SIG-M5 (cell line): ENCODE results near the gene SPSB2.
"Not testable (repeated sequence)": the region's sequence is repeated elsewhere in the genome, so short reads cannot be mapped to it uniquely, and the experiment has no call there.

Source experiments
- DNase-seq: peaks from one replicate; lab custom pipeline; 2025; lab: John Stamatoyannopoulos, UW

The SPSB2 gene

DNA sequence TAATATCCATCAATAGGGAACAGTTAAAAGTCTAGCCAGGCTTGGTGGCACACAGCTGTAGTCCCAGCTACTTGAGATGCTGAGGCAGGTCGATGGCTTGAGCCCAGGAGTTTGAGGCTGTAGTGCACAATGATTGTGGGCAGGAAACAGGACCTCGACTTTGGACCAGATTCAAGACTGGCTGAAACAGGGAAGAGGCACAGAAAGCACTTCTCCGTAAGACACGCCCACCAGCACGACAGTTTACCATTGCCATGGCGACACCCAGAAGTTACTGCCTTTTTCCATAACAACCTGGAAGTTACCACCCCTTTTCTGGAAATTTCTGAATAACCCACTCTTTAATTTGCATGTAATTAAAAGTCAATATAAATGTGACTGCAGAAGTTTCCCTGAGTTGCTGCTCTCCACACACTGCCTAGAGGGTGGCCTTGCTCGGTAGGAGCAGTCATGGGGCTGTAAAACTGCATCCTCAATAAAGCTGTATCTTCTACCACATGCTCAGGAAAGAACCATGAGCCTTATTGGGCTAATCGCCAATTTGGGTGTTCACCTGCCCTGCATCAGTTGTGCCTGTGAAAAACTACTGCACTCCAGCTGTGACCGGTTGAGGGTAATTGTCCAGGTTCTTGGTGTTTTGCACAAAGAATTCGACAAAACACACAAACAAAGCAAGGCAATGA is 26.9 kb upstream of the SPSB2 start:
- DNase-seq = no peak

DNA sequence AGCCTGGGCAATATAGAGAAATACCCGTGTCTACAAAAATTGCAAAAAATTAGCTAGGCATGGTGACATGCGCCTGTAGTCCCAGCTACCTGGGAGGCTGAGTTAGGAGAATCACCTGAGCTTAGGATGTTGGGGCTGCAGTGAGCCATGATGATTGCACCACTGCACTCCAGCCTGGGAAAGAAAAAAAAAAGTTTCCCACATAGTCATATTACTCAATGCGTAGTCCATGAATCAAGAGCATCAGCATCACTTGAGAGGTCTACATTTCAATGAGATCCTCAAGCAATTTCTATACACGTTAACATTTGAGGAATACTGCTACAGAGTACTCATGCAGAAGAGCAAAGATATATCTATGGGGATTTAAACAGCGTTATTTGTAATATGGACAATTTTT is 26.3 kb upstream of the SPSB2 start:
- no peak for DNase-seq

DNA sequence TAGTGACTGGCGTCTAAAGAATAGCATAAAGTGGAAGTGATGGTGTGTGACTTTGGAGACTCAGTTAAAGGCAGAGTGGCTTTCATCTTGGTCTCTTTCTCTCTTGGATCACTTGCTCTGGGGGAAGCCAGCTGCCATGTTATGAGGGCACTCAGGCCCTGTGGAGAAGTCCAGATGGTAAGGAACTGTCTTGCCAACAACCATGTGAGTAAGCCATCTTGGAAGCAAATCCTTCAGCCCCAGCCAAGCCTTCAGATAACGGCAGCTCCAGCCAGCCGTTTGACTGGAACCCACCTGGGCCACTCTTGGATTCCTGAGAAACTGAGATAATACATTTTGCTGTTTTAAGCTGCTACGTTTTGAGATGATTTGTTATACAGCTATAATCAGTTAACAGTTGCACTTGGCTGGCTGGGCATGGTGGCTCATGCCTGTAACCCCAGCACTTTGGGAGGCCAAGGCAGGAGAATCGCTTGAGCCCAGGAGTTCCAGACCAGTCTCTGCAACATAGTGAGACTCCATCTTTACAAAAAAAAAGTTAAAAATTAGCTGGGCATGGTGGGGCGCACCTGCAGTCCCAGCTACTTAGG is 23.8 kb upstream of the SPSB2 start:
- no peak for DNase-seq

DNA sequence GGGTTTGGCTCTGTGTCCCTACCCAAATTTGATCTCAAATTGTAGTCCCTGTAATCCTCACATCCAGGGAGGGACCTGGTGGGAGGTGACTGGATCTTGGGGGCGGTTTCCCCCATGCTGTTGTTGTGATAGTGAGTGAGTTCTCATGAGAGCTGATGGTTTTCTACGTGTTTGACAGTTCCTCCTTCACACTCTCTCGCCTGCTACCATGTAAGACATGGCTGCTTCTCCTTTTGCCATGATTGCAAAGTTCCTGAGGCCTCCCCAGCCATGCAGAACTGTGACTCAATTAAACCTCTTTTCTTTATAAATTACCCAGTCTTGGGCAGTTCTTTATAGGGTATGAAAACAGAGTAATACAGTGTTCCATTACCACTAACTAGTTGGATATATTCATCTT is 21.2 kb upstream of the SPSB2 start:
- DNase-seq = no peak

DNA sequence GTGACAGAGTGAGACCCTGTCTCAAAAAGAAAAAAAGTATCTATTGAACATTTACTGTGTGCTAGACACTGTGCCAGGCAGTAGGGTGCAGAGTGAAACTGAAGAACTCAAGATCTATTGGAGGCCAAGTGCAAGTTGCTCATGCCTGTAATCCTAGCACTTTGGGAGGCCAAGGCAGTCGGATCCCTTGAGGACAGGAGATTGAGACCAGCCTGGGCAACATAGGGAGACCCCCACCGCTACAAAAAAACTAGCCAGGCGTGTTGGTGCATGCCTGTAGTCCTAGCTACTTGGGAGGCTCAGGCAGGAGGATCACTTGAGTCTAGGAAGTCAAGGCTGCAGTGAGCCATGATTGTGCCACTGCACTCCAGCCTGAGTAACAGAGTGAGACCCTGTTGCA is 19.6 kb upstream of the SPSB2 start:
- not testable (repeated sequence) for DNase-seq

DNA sequence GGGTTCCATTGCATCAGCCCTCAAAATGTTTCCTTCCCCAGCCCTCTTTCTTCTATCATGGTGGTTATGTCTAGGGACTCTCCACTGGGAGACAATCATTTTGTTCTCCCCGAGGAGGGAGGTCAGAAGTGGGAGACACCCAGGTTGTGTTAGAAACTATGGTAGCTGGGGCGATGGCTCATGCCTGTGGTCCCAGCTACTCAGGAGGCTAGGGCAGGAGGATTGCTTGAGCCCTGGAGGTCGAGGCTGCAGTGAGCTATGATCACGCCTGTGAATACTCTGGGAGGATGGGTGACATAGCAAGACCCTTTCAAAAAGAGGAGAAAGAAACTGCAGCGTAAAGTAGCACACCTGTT is 18.5 kb upstream of the SPSB2 start:
- DNase-seq = no peak

DNA sequence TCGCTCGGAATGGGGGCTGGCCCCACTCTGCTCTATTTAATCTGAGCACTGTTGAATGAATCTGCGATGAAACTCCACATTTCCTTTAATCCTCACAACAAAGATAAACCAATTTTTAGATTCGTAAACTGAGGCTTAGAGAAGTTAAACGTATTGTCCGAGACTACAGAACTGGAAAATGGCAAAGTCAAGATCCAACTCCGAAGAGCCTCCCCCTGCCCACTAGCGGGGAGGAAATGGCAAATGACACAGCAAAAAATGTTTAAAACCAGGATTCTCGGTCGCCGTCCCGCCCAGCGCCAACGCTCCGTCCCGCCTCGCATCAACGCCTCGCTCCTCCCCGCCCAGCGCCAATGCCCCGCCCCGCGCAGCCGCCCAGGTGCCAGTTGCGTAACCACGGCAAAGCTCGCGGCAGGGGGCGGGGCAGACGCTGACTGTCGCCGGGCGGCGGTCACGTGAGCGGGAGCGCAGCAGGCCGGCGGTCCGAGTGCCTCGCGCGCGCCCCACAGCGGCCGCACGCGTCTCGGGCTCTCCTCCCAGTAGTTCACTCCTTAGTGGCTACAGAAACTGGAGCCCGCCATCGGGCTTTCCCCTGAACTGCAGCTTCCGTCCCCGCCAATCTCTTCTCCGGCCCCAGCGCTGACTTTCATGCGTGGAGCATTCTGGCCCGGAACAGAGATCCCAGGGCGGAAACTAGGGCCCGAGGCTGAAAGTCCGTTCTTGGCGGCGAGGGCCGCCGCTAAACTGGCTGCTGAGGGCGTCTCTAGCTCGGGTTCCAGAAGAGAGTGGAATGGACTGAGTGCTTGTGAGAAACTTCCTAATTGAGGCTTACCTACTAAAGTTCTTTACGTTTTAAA is 17.9 kb upstream of the SPSB2 start:
- peak; percentile 87 for DNase-seq

DNA sequence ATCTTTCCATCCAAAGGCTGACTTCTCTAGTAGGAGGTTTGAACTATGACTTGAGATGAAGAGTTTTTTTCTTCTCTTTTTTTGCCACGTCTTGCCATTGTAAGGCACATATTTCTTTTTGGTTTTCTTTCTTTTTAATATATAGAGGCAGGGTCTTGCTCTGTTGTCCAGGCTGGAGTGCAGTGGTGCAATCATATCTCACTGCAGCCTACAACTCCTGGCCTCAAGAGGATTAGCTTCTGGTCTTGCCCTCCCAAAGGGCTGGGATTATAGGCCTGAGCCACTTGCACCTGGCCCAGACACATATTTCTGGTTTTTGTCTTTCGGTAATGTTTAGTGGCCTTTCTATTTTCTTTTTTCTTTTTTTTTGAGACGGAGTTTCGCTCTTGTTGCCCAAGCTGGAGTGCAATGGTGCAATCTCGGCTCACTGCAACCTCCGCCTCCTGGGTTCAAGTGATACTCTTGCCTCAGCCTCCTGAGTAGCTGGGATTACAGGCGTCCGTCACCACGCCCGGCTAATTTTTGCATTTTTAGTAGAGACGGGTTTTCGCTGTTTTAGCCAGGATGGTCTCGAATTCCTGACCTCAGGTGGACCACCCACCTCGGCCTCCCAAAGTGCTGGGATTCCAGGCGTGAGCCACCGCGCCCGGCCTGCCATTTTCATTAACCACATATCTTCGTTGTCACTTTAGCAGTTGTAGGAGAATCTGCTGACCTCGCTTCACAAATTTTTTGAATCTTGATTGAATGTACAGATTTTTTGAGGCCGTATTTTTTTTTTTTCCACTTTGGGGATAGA is 16.9 kb upstream of the SPSB2 start:
- DNase-seq = not testable (repeated sequence)

DNA sequence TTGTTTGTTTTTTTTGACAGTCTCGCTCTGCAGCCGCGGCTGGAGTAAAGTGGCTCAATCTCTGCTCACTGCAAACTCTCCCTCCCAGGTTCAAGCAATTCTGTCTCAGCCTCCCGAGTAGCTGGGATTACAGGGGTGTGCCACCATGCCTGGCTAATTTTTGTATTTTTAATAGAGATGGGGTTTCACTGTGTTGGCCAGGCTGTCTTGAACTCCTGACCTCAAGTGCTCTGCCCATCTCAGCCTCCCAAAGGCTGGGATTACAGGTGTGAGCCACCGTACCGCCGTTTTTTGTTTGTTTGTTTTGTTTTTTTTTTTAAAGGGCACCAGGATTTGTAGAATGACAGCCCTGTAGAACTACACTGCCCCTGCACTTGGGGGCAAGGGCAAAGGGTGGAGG is 15.7 kb upstream of the SPSB2 start:
- DNase-seq = not testable (repeated sequence)

DNA sequence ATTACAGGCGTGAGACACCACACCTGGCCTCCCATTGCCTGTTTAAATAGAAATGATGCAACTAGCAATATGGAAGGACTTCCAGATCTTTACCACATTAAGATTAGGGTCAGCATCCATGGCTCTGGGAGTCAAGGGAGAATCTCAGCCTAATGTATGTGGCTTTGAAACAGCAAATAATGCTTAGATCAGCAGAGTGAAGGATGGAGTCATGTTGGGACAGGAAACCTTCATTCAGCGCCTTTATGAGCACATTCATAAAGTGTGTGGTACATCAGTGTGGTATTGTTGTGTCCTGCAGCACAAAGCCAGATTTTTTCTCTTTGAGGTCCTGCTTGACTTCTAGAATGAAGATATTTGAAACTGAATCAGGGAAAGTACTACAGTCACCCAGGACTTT is 15.3 kb upstream of the SPSB2 start:
- no peak for DNase-seq

DNA sequence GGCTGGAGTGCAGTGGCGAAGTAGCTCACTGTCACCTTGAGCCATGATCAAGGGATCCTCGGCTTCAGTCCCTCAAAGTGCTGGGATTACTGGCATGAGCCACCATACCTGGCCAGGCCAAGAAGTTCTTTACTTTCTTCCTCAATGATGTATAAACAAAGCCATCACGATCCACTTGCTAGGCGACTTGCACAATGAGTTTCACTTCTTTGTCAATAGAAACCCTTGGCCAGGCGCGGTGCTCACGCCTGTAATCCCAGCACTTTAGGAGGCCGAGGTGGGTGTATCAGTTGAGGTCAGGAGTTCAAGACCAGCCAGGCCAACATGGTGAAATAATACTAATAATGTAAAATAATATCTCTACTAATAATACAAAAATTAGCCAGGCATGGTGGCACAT is 14.4 kb upstream of the SPSB2 start:
- DNase-seq = peak; percentile 21

DNA sequence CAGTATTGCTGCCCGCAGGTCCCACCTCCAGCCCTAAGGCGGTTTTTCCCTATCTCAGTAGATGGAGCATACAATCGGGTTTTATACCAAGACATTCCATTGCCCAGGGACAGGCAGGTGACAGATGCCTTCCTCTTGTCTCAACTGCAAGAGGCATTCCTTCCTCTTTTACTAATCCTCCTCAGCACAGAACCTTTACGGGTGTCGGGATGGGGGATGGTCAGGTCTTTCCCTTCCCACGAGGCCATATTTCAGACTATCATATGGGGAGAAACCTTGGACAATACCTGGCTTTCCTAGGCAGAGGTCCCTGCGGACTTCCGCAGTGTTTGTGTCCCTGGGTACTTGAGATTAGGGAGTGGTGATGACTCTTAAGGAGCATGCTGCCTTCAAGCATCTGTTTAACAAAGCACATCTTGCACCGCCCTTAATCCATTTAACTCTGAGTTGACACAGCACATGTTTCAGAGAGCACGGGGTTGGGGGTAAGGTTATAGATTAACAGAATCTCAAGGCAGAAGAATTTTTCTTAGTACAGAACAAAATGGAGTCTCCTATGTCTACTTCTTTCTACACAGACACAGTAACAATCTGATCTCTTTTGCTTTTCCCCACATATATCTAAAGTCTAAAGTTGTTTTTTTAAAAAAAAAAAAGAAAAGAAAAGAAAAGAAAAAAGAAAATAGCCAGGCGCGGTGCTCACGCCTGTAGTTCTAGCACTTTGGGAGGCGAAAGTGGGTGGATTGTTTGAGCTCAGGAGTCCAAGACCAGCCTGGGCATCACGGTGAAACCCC is 13.3 kb upstream of the SPSB2 start:
- DNase-seq = not testable (repeated sequence)

DNA sequence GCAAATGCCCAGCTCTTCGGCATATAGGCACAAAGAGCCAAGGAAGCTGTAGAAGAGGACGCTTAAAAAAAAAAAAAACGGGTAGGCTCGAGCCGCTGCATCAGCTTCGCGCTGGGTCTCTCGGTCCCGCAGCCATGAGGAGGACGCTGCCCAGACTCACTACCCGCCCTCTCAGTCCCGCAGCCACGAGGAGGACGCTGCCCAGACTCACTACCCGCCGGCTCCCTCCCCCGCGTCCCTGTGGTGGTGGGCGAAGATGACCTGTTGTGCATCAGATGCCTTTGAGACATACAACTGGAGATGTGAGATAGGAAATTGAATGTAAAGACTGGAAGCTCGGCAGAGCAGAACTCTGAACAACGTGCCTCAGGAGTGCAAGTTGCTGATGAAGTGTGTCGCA is 11.4 kb upstream of the SPSB2 start:
- no peak for DNase-seq

DNA sequence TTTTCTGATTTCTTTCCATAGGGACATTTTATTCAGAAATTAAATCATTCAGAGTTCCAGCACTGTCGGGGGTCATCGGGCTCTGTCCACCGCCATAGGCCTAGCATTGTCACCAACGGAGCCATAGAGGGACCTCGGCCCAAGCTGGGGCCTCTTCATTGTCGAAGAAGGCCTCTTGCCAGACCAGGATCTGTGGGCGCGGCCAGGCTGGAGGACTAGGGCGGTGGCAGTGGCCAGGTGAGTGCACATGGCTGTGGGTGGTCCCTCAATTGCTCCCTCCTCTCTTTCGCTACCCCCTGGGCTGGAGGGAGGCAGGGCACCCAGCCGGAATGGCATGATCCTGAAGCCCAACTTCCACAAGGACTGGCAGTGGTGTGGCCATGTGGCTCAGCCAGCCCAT is 10.6 kb upstream of the SPSB2 start:
- DNase-seq = no peak

DNA sequence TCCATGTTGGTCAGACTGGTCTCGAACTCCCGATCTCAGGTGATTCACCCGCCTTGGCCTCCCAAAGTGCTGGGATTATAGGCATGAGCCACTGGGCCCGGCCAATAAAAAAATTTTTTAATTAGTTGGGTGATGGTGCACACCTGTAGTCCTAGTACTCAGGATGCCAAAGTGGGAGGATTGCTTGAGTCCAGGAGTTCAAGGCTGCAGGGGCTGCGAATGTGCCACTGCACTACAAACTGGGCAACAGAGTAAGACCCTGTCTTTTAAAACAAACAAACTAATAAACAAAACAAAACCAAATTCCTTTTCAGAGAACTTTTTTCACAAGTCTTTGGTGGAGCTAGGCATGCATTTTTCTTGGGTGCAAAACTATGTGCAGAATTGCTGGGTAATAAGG is 10.1 kb upstream of the SPSB2 start:
- no peak for DNase-seq

DNA sequence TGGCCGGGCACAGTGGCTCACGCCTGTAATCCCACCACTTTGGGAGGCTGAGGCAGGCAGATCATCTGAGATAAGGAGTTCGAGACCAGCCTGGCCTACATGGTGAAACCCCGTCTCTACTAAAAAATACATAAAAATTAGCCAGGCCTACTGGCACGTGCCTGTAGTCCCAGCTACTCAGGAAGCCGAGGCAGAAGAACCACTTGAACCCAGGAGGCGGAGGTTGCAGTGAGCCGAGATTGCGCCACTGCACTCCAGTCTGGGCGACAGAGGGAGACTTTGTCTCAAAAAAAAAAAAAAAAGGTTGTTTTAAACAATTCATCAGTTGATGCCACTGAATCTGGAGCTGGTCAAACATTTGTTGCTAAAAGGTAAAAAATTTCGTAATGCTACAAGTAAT is 6.7 kb upstream of the SPSB2 start:
- not testable (repeated sequence) for DNase-seq

DNA sequence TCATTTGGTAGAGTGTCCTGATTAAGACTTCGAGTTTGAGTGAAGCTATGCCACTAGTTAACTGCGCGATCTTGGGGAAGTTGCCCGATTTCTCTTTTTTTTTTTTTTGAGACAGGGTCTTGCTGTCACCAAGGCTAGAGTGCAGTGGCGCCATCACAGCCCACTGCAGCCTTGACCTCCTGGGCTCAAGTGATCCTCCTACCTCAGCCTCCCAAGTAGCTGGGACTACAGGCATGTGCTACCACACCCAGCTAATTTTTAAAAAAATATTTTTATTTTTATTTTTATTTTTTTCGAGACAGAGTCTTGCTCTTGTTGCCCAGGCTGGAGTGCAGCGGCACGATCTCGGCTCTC is 889 bp upstream of the SPSB2 start:
- DNase-seq = not testable (repeated sequence)

DNA sequence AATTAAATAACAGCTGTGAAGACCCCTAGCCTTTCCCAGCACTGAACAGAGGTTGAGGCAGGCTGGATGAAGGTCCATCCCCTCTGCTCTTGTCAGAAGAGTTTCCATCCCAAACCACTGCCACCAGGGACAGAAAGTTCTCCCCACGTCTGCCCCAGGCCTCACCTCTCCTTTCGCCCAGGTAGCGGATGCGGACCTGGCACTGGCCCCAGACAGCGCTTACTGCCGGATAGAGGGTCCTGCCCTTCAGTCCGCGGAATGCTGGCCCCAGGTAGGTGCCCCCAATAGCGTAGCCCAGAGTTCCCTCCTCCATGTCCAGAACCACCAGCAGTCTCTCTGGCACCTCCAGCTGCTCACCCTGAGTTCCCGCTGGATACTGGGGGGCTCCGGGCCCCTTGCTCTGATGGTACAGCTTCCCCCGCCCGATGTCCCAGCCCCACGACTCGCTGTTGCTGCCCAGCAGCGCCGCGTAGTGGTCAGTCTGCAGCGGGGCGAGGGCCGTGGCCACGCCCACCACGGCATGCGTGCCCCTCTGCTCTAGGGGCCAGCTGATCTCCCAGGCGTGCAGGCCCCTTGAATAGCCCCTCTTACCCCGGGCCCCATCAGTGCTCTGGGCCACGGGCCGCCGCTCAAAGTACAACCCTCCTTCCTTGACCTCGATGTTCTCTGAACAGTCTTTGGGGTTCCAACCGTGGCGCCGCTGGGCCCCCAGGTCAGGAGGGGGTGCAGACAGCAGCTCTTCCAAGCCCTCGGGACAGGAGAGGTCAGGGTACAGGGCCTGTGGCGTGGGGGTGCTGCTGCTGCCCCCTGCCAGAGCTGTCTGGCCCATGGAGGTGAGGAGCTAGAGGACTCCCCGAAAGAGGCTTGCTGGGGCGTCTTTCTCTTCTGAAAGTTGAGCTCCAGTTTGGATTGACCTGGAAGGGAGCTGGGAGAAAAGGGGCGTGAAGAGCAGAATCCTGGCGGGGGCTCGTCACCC is 742 bp downstream of the SPSB2 start:
- DNase-seq = no peak

DNA sequence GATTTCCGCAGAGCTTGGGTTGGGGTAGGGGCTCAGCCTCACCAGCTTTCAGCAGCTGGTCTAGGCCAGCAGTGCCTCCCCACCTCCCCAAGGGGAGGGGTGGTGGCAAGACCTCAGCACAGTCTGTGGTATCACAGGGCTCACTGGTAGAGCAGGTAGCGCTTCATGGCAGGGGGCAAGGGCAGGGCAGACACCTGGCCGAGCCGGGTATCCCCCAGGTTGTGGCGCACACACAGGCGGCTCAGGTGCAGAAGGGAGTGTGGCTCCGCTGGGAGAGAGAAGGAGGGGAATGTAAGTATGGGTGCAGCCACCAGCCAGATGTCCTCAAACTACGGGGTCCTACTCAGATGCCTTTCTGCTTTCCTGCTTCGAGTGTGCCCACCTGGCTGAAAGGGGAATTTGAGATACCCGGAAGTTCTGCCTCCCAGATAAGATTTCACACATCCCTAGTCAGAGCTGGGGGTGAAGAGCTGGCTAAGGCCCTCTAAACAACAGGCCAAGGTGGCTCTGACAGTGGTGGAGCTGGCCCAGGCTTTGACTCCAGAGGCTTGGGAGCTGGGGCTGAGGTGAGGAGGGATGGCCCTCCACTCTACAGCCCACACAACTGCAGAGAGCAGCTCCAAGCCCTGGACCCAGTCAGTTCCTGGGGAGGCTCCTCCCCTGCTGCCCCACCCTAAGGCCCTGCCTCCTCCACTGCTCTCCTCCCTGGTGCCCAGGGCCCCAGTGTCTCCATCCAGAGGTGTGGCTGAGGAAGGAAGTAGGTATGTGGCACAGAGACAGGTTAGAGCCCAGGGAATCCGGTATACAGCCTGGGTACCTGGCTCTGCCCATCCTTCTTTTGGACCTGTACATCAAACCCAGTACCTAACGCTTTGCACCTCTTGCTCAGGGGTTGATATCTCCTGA is 1.8 kb downstream of the SPSB2 start:
- DNase-seq = no peak
